Activated naive CD4-positive, alpha-beta T cell treated with anti-CD3 and anti-CD28 coated beads, Interleukin-2, amount 50 U/mL, for 24 hours (primary cell): ENCODE data around the gene FCGR3A.
"Not testable (repeated sequence)": the region's sequence is repeated elsewhere in the genome, so short reads cannot be mapped to it uniquely, and the experiment has no call there.

Experiments used
- H3K27ac Mint-ChIP-seq: one replicate; pipeline ENCODE4 v1.8.0; 2021; ENCODE audit warnings: mild to moderate bottlenecking, mixed read lengths
- H3K27me3 Mint-ChIP-seq: one replicate; pipeline ENCODE4 v1.8.0; 2021; ENCODE audit warnings: mixed read lengths
- H3K36me3 Mint-ChIP-seq: one replicate; pipeline ENCODE4 v1.8.0; 2021; ENCODE audit warnings: mixed read lengths
- H3K4me1 Mint-ChIP-seq: one replicate; pipeline ENCODE4 v1.8.0; 2021; ENCODE audit warnings: mixed read lengths
- H3K4me3 Mint-ChIP-seq: one replicate; pipeline ENCODE4 v1.8.0; 2021; ENCODE audit warnings: mild to moderate bottlenecking, mixed read lengths
- H3K9me3 Mint-ChIP-seq: one replicate; pipeline ENCODE4 v1.8.0; 2021; ENCODE audit warnings: mixed read lengths

Gene FCGR3A

DNA sequence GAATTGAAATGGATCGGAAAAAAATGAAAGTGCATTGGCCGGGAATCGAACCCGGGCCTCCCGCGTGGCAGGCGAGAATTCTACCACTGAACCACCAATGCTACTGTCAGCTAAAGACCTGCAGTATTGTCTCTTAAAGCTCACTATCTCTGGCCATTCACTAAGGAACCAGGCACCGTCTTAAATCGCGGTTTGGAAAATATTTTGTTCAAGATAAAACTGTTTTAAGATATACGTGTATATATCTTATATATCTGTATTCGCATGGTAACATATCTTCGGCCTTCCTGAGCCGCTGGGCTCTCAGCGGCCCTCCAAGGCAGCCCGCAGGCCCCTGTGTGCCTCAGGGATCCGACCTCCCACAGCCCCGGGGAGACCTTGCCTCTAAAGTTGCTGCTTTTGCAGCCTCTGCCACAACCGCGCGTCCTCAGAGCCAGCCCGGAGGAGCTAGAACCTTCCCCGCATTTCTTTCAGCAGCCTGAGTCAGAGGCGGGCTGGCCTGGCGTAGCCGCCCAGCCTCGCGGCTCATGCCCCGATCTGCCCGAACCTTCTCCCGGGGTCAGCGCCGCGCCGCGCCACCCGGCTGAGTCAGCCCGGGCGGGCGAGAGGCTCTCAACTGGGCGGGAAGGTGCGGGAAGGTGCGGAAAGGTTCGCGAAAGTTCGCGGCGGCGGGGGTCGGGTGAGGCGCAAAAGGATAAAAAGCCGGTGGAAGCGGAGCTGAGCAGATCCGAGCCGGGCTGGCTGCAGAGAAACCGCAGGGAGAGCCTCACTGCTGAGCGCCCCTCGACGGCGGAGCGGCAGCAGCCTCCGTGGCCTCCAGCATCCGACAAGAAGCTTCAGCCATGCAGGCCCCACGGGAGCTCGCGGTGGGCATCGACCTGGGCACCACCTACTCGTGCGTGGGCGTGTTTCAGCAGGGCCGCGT lies 25.5 kb downstream of the FCGR3A start, which contains the start of gene HSPA6:
HSPA6 (plus strand) TSS at position 724 of the 925 bp plus-strand sequence; CDS start at position 843, 119 bp downstream.
- not testable (repeated sequence) for H3K4me1 Mint-ChIP-seq, H3K27me3 Mint-ChIP-seq, H3K9me3 Mint-ChIP-seq, H3K36me3 Mint-ChIP-seq
- Mint-ChIP-seq H3K4me3 (peak within 1 kb of the TSS; percentile 84), H3K27ac (peak within 1 kb of the TSS; percentile 99)

DNA sequence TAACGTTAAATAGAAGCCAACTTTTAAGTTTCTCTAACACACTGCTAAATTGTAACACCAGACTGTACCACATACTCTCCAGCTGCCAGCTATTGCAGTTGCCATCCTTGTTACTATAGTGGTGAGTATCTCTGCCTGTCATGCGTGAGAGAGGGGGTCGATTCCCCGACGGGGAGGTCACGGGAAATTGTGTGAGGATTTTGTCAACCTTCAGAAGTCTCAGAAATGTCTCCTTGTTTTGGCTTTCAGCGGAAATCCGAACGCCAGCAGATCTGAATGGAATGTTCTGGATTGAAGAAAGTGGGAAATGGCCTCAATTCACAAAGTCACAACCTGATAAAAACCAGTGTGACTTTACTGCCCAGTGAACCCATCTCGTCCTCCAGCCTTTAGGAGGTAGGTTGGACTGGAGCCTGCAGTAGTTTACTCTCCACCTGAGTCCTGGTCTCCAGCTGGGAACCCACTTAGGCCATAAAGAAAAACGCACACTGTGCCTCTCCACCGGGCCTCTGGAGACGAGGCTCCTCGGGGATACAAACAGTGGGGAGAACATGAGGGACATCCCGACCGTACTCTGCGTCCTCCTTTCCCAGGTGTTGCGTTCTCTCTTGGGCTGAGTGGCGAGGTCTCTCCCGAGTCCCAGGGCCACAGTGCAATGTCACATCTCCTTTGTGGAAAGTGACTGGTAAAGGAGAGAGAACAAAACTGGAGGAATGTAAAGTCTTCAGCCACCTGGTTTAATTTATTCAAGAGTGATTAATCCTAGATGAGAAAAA lies 26.4 kb downstream of the FCGR3A start:
- Mint-ChIP-seq H3K4me3 (peak overlapping the region; percentile 84), H3K27ac (peak overlapping the region; percentile 99)
- not testable (repeated sequence) for H3K9me3 Mint-ChIP-seq, H3K27me3 Mint-ChIP-seq, H3K4me1 Mint-ChIP-seq, H3K36me3 Mint-ChIP-seq

DNA sequence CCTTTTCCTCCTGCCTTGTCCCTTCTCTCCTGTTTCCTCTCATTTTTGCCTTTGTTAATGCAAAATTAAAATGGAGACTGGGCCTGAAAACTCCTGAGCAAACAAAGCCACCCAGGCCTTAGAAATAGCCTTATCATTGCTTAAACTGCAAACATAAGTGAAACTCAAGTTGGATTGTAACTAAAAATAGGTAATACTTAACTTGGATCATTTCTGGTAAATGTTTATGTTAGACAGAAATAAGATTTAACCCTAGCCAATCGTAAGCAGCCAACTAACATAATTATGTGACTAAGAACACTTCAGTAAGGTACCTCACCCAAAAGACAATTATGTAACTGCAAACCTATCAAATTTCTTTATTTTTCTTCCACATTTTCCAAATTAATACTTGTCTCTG lies 35.7 kb downstream of the FCGR3A start:
- H3K27ac Mint-ChIP-seq, H3K4me1 Mint-ChIP-seq, H3K4me3 Mint-ChIP-seq, H3K36me3 Mint-ChIP-seq, H3K9me3 Mint-ChIP-seq, H3K27me3 Mint-ChIP-seq: not testable (repeated sequence)

DNA sequence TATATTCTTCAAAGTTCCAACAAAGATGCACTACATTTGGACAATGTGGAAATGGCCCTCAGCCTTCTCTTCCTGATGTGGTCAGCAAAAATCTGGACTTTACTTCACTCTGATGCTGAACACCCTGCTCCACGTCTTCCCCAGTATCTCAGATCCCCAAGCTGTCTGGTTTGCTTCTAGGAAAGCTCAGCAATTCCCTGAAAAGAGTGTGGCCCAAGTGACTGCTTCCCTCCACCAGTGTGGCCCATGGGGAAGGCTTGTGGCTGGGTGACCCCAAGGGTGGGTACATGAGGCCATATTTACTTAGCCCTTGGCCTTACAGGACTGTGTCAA lies 36.2 kb downstream of the FCGR3A start:
- H3K9me3 Mint-ChIP-seq, H3K27me3 Mint-ChIP-seq, H3K4me3 Mint-ChIP-seq, H3K27ac Mint-ChIP-seq, H3K36me3 Mint-ChIP-seq, H3K4me1 Mint-ChIP-seq: not testable (repeated sequence)

DNA sequence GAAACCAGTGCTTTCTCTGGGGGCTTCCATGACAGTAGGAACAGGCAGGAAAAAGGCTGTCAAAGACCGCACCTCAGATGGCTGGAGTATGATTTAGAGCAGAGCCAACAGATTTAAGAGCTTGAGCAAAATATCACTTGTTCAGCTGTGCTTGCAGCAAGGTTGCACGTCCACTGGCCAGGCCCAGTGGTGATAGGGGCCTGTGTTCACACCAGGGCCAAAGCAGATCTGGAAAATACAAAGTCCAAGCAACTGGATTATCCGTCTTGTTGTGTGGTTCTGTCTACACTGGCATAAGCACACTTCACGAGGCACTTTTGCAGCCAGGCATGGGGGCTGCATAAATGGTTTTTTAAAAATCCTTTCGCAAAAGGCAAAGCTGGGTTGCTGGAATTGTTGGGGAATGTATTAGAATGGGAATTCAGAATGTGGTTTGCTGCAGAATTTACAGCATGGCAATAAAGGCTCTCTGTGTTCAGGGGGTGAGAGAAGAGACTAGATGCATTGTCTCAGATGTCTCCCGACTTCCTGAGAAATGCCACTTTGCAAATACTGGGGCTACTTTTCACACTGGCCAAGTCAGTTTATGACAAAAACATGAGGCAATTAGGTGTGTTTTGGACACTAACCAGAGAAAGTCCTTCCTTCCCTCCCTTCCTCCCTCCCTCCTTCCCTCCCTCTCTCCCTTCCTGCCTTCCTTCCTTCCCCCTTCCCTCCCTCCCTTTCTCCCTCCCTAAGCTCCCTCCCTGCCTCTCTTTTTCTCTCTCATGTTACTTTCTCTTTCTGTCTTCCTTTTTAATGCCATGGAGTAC lies 36.8 kb downstream of the FCGR3A start:
- not testable (repeated sequence) for H3K4me3 Mint-ChIP-seq, H3K4me1 Mint-ChIP-seq, H3K27me3 Mint-ChIP-seq, H3K9me3 Mint-ChIP-seq, H3K36me3 Mint-ChIP-seq
- peak overlapping the region; percentile 6 for H3K27ac Mint-ChIP-seq

DNA sequence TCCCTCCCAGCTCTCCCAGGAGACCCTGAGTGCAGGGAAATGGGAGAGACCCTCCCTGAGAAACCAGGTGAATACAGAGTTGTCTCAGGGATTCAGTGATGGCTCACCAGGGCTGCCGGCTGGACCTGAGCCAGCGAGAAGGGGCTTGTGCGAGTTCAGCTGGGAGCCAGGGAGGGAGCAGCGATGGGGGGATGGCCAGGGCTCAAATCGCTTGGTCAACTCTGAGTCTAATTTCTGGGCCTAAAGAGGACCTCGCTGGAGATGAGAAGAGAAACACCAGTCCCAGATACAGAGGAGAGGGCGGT lies 37.9 kb downstream of the FCGR3A start:
- H3K36me3 Mint-ChIP-seq, result no peaks in the 10 kb centered on the region
- H3K27me3 Mint-ChIP-seq, result peaks cover 8% of the 10 kb centered on the region
- H3K9me3 Mint-ChIP-seq, result no peaks in the 10 kb centered on the region
- H3K27ac Mint-ChIP-seq, result no peak overlapping the region
- H3K4me1 Mint-ChIP-seq, result no peaks in the 10 kb centered on the region
- H3K4me3 Mint-ChIP-seq, result no peak overlapping the region

DNA sequence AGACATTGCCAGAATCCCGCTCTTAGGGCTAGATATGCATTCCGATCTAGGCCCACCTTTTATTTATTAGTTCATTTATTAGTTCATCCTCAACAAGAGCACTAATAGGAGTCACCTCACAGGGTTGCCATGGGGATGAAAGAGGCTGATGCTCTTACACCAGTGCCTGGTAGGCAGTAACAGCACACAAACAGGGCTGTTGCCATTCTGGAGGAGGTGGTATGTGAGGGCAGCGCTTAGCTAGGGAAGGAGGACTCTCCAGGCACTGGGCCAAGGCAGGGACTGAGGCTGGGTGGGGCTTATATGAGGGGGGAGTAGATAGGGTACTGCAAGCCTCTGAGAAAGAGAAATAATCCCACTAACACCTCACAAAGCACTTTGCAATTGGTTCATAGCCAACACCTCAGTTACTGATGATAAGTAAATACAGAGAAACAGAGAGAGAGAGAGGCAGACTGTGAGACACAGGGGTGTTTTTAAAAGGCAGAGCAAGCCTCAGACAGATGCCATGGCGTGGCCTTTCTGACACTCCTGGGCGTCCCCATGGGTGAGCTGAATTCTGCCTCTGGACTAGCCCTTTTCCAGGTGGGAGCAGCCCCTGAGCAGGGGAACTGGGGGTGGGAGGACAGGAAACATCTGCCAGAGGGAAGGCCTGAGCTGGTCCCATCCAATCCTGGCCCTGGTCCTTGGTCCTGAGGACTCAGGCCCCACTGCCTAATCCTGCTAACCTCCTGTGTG lies 38.4 kb downstream of the FCGR3A start:
- H3K27me3 Mint-ChIP-seq, result peaks cover 8% of the 10 kb centered on the region
- H3K9me3 Mint-ChIP-seq, result no peaks in the 10 kb centered on the region
- H3K4me1 Mint-ChIP-seq, result no peaks in the 10 kb centered on the region
- no peak overlapping the region for H3K4me3 Mint-ChIP-seq
- no peaks in the 10 kb centered on the region for H3K36me3 Mint-ChIP-seq
- H3K27ac Mint-ChIP-seq, result no peak overlapping the region

GRCh38 chr1:161510477-161510876 lies 39.1 kb downstream of the FCGR3A start:
- no peaks in the 10 kb centered on the region for H3K9me3 Mint-ChIP-seq
- H3K27ac Mint-ChIP-seq, result no peak overlapping the region
- no peak overlapping the region for H3K4me3 Mint-ChIP-seq
- no peaks in the 10 kb centered on the region for H3K36me3 Mint-ChIP-seq
- no peaks in the 10 kb centered on the region for H3K4me1 Mint-ChIP-seq
- H3K27me3 Mint-ChIP-seq, result peaks cover 8% of the 10 kb centered on the region

- Mint-ChIP-seq H3K27me3 (peaks cover 21% of the 10 kb centered on the region), H3K9me3 (no peaks in the 10 kb centered on the region), H3K36me3 (no peaks in the 10 kb centered on the region), H3K27ac (no peak overlapping the region), H3K4me1 (no peaks in the 10 kb centered on the region), H3K4me3 (no peak overlapping the region)
These were observed 43.0 kb downstream of the FCGR3A start for GRCh38 chr1:161506336-161507223.

- Mint-ChIP-seq H3K9me3 (no peaks in the 10 kb centered on the region), H3K27ac (no peak overlapping the region), H3K27me3 (peaks cover 23% of the 10 kb centered on the region), H3K36me3 (no peaks in the 10 kb centered on the region), H3K4me3 (no peak overlapping the region), H3K4me1 (no peaks in the 10 kb centered on the region)
These were observed 43.9 kb downstream of the FCGR3A start for GRCh38 chr1:161505686-161506085.

DNA sequence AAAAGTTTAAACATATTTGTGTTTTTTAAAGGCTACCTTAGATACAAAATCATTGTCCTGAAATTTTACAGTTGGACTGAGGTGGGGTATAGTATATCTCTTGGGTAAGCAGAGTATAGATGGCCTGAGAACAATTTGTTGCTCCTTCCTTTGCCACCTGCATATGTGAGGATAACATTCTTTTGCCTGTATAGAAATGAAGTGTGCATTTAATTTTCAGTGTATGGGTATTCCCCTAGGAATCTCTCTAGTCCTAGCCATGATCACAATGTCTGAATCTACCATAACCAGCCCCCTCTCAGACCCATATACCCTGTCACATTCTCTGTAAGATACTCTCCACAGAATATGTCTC lies 46.2 kb downstream of the FCGR3A start:
- H3K27ac Mint-ChIP-seq, result no peak overlapping the region
- peaks cover 5% of the 10 kb centered on the region for H3K4me1 Mint-ChIP-seq
- peaks cover 25% of the 10 kb centered on the region for H3K27me3 Mint-ChIP-seq
- no peaks in the 10 kb centered on the region for H3K36me3 Mint-ChIP-seq
- no peak overlapping the region for H3K4me3 Mint-ChIP-seq
- H3K9me3 Mint-ChIP-seq, result no peaks in the 10 kb centered on the region

DNA sequence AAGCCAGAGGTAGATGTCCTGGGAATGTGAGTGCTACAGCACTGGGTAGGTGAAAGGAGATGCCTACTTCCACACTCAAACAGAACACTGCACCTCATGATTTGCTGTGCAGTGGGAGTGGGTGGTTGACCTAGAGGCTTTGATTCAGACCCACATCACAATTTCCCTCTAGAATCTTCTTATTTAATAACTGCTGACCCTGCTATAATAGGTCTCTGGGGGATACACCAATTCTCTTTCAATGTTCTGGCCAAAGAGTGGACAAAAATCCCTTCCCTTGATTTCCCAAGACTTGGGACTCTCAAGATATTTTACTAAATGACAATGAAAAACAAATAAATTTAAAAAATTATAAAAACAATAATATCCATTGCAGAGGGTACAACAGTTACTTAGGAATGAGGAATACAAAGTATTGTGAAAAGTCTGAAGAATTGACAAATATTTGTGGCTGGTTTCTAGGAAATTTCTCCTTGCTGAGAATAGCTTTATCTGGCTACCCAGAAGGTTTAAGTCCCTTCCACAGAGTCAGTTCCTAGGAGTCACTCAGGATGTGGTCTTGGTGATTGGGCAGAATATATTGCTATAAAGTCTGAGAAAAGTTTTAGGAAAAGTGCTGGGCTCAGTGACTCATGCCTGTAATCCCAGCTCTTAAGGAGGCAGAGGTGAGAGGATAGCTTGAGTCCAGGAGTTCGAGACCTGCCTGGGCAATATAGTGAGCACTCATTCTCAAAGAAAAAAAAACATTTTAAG lies 46.8 kb downstream of the FCGR3A start:
- no peak overlapping the region for H3K27ac Mint-ChIP-seq
- H3K4me3 Mint-ChIP-seq, result no peak overlapping the region
- H3K27me3 Mint-ChIP-seq, result peaks cover 25% of the 10 kb centered on the region
- H3K36me3 Mint-ChIP-seq, result no peaks in the 10 kb centered on the region
- peaks cover 5% of the 10 kb centered on the region for H3K4me1 Mint-ChIP-seq
- H3K9me3 Mint-ChIP-seq, result no peaks in the 10 kb centered on the region

GRCh38 chr1:161502181-161502580 lies 47.4 kb downstream of the FCGR3A start:
- Mint-ChIP-seq H3K36me3 (no peaks in the 10 kb centered on the region), H3K27me3 (peaks cover 26% of the 10 kb centered on the region), H3K4me1 (peaks cover 5% of the 10 kb centered on the region), H3K27ac (no peak overlapping the region), H3K9me3 (no peaks in the 10 kb centered on the region), H3K4me3 (no peak overlapping the region)

- Mint-ChIP-seq H3K9me3 (no peaks in the 10 kb centered on the region), H3K36me3 (no peaks in the 10 kb centered on the region), H3K27ac (no peak overlapping the region), H3K4me1 (peaks cover 5% of the 10 kb centered on the region), H3K4me3 (no peak overlapping the region), H3K27me3 (peaks cover 25% of the 10 kb centered on the region)
These were observed 48.4 kb downstream of the FCGR3A start for GRCh38 chr1:161501234-161501633.
